Nephron (organoid): Measurements from ENCODE around the gene ENPP7.

Experiments used
- H3K27ac Mint-ChIP-seq, 3 experiments: 2 replicates each; pipeline ENCODE4 v1.8.0; 2020; ENCODE audit warnings: mixed read lengths in 3 of 3, mild to moderate bottlenecking in 2 of 3, moderate library complexity in 1 of 3
- H3K27me3 Mint-ChIP-seq: 2 replicates; pipeline ENCODE4 v1.8.0; 2021; ENCODE audit warnings: low read depth, mild to moderate bottlenecking, moderate library complexity, mixed read lengths
- H3K36me3 Mint-ChIP-seq: 2 replicates; pipeline ENCODE4 v1.8.0; 2020; ENCODE audit warnings: low read depth, mixed read lengths
- H3K4me1 Mint-ChIP-seq: 2 replicates; pipeline ENCODE4 v1.8.0; 2020; ENCODE audit warnings: mixed read lengths
- H3K4me3 Mint-ChIP-seq, 3 experiments: 2 replicates each; pipeline ENCODE4 v1.8.0; 2020; ENCODE audit warnings: mild to moderate bottlenecking in 3 of 3, mixed read lengths in 3 of 3, moderate library complexity in 2 of 3
- H3K9me3 Mint-ChIP-seq: 2 replicates; pipeline ENCODE4 v1.8.0; 2020; ENCODE audit warnings: mixed read lengths
- CTCF ChIP-seq, 3 experiments: fragments of 200-600 bp; sonication (generic); IDR thresholded peaks; one replicate each; pipeline ENCODE4 v1.5.0; 2021; ENCODE audit warnings: antibody characterized with exemption in 3 of 3; ENCODE audit not compliant: unreplicated experiment in 3 of 3

Gene ENPP7

GRCh38 chr17:79700592-79700991 lies 30.2 kb upstream of the ENPP7 start:
- Mint-ChIP-seq H3K4me1 (peaks cover 24% of the 10 kb centered on the region), H3K27me3 (peaks cover 35% of the 10 kb centered on the region), H3K27ac (no peak overlapping the region), H3K36me3 (no peaks in the 10 kb centered on the region), H3K9me3 (no peaks in the 10 kb centered on the region), H3K4me3 (no peak overlapping the region)
- no peak for TF ChIP-seq CTCF (IDR thresholded peaks at IDR 0.05; ENCODE audit: unreplicated experiment in 3 of 3)

GRCh38 chr17:79702034-79702433 lies 28.7 kb upstream of the ENPP7 start:
- TF ChIP-seq CTCF (IDR thresholded peaks at IDR 0.05; ENCODE audit: unreplicated experiment in 3 of 3): no peak
- Mint-ChIP-seq H3K36me3 (no peaks in the 10 kb centered on the region), H3K4me3 (no peak overlapping the region), H3K27me3 (peaks cover 30% of the 10 kb centered on the region), H3K27ac (no peak overlapping the region), H3K9me3 (no peaks in the 10 kb centered on the region), H3K4me1 (peaks cover 10% of the 10 kb centered on the region)

GRCh38 chr17:79702550-79703236 lies 28.1 kb upstream of the ENPP7 start:
- H3K27me3 Mint-ChIP-seq: peaks cover 23% of the 10 kb centered on the region
- H3K36me3 Mint-ChIP-seq: no peaks in the 10 kb centered on the region
- H3K4me3 Mint-ChIP-seq: no peak overlapping the region
- H3K9me3 Mint-ChIP-seq: no peaks in the 10 kb centered on the region
- no peak overlapping the region for H3K27ac Mint-ChIP-seq
- TF ChIP-seq CTCF (IDR thresholded peaks at IDR 0.05; ENCODE audit: unreplicated experiment in 3 of 3): no peak
- H3K4me1 Mint-ChIP-seq: peaks cover 7% of the 10 kb centered on the region

DNA sequence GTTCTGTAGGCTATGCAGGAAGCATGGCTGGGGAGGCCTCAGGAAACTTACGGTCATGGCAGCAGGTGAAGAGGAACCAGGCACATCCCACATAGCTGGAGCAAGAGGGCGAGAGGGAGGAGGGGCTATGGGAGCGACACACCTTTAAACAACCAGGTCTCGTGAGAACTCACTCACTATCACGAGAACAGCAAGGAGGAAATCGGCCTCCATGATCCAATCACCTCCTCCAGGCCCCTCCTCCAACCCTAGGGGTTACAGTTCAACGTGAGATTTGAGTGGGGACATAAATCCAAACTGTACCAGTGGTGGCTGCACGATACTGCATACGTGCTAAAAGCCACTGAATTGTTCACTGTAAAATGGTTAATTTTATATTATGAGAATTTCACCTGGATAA lies 26.1 kb upstream of the ENPP7 start:
- H3K9me3 Mint-ChIP-seq: no peaks in the 10 kb centered on the region
- no peaks in the 10 kb centered on the region for H3K36me3 Mint-ChIP-seq

DNA sequence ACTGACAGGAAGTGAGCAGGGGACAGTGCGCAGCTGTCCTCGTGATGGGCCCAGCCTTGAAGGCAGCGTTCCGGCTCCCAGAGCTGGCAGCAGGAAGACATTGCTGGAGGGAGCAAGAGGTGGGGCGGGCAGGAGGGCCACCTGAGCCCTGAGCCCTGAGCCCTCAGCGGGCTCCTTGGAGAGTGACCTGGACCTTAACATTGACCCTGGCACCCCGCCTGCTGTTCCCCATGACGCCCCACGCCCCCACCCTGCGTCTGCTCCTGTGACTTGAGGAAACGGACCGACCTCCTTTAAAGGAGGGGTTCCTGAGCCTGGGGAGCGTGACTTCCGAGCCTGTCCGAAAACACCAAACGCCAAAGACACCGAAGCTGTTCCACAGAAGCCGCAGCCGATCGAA lies 25.1 kb upstream of the ENPP7 start:
- TF ChIP-seq CTCF (IDR thresholded peaks at IDR 0.05; ENCODE audit: unreplicated experiment in 3 of 3): no peak
- H3K4me3 Mint-ChIP-seq: no peak overlapping the region
- H3K9me3 Mint-ChIP-seq: no peaks in the 10 kb centered on the region

More for the DNA sequence above, 26.1 kb upstream of the ENPP7 start:
- Mint-ChIP-seq H3K27ac (no peak overlapping the region), H3K27me3 (peaks cover 20% of the 10 kb centered on the region), H3K4me3 (no peak overlapping the region), H3K4me1 (no peaks in the 10 kb centered on the region)
- no peak for TF ChIP-seq CTCF (IDR thresholded peaks at IDR 0.05; ENCODE audit: unreplicated experiment in 3 of 3)

More for the DNA sequence above, 25.1 kb upstream of the ENPP7 start:
- no peaks in the 10 kb centered on the region for H3K4me1 Mint-ChIP-seq
- H3K36me3 Mint-ChIP-seq: no peaks in the 10 kb centered on the region
- H3K27me3 Mint-ChIP-seq: peaks cover 20% of the 10 kb centered on the region
- H3K27ac Mint-ChIP-seq: no peak overlapping the region
